BJ (cell line): ENCODE measurements around the gene MFN1. TPM values are rescaled to one million over a fixed set of nuclear protein-coding genes. Genes with fewer than 3 reads are reported as not detected.
A peak's percentile ranks its signal among the peaks of the same experiment; 100 is the strongest.

ENCODE experiments used
- CTCF ChIA-PET: fragments of 350-600 bp; formaldehyde crosslinking; extraction: SDS; loops from one replicate; lab custom pipeline; 2021; ENCODE audit warnings: antibody characterized with exemption, inconsistent platforms; lab: Yijun Ruan, JAX
- POLR2A ChIA-PET: fragments of 300-600 bp; sonication (Branson Sonifier 250); formaldehyde crosslinking; extraction: SDS; loops from one replicate; lab custom pipeline; 2021; ENCODE audit warnings: antibody characterized with exemption; lab: Charles Lee
- DNase-seq: peaks from one replicate; pipeline ENCODE4 v3.0.0-alpha.2; 2011; ENCODE audit warnings: low read depth
- H3K27me3 ChIP-seq: 2 replicates; pipeline ENCODE4 v1.6.0; 2011; ENCODE audit warnings: low read length; ENCODE audit not compliant: control insufficient read depth, insufficient read depth
- H3K36me3 ChIP-seq: 2 replicates; pipeline ENCODE4 v1.5.1; 2011; ENCODE audit warnings: low read length; ENCODE audit not compliant: control insufficient read depth, insufficient read depth
- H3K4me3 ChIP-seq: 2 replicates; pipeline ENCODE4 v1.5.1; 2011; ENCODE audit warnings: low read depth, mild to moderate bottlenecking, control low read depth, low read length
- polyA plus RNA-seq: library from polyadenylated mRNA; depleted of rRNA; stranded (reverse); fragments of >200 nt; gene quantifications from 2 replicates; pipeline ENCODE4 v1.2.3, GENCODE V29; 2011
- TF ChIP-seq, protein P1 (sequence below): IDR thresholded peaks from 2 replicates; pipeline ENCODE4 v1.5.1; 2011; ENCODE audit warnings: low read depth, mild to moderate bottlenecking, control low read depth, inconsistent platforms, low read length, moderate library complexity; ENCODE audit not compliant: insufficient read depth

Gene MFN1
- polyA plus RNA-seq, 1 experiment, result 13.4 TPM

DNA sequence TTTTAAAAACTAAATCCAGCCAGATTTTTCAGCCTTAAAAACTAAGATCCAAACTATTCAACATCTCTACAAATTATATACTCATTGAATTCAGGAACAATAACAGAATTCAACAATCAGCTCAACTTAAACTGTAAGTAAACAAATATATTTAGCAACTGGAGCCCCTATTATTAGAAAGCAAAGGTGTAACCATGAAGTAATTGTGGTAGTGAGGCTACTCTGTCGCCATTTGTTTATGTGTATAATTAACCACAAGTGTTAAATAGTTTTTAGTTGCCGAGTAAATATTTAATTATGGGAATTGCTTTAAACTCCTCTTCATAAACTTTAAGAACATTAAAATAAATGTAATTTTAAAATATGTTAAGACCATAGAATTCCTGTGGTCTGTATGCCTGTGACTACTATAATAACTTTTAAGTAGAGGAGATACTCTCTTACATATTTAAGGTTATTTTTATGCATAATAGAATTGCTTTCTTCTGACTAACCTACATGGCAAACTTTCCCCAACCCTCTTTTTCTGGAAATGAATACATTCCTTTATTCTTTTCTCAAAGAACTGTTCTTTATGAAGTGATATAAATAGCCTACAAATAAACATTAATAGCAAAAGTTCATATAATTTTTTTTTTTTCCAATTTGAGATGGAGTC, 51.2 kb downstream of the MFN1 start:
- TF ChIP-seq, protein P1, sequence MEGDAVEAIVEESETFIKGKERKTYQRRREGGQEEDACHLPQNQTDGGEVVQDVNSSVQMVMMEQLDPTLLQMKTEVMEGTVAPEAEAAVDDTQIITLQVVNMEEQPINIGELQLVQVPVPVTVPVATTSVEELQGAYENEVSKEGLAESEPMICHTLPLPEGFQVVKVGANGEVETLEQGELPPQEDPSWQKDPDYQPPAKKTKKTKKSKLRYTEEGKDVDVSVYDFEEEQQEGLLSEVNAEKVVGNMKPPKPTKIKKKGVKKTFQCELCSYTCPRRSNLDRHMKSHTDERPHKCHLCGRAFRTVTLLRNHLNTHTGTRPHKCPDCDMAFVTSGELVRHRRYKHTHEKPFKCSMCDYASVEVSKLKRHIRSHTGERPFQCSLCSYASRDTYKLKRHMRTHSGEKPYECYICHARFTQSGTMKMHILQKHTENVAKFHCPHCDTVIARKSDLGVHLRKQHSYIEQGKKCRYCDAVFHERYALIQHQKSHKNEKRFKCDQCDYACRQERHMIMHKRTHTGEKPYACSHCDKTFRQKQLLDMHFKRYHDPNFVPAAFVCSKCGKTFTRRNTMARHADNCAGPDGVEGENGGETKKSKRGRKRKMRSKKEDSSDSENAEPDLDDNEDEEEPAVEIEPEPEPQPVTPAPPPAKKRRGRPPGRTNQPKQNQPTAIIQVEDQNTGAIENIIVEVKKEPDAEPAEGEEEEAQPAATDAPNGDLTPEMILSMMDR, result no peak
- CTCF ChIA-PET, result no interaction called here
- no peak overlapping the region for H3K4me3 ChIP-seq
- peaks cover 9% of the 10 kb centered on the region for H3K36me3 ChIP-seq
- POLR2A ChIA-PET, result no interaction called here
- H3K27me3 ChIP-seq, result no peaks in the 10 kb centered on the region
- peak; percentile 23 for DNase-seq

DNA sequence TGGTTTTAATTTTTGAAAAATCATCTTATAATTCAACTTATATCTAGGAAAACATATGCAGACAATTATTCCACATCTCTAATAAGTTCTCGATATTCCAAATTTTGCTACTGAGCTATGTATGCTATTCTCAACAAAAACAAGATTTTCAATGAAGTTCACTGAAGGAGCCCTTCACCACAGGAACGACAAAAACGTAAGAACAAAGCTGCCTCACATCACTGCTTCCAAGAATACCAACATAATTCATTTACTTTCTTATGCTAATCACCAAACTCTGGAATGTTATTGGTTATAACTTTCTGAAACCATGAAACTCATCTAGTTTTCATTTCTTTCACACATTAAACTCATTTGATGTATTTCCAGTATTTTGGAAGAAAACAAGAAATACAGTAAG, 54.1 kb downstream of the MFN1 start:
- DNase-seq, result no peak

DNA sequence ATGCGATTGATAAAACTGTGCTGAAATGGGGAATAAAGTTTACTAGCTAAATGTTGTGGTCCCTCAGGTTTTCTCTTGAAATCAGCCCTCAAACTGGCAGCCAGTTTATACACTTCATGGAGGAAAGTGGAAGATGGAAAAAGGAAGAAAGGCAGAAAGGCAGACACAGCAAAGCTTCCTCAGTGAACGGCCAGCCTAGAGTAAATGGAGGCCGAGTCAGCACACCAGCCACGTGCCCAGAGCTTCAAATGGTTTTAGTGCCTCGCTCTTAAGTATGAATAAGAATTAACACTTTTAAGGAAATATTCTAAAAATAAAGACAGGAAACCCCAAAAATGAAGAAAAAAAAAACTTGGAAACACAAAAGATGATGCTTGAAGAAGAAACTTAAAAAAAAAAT, 55.5 kb downstream of the MFN1 start:
- no peak for DNase-seq
- Histone ChIP-seq H3K4me3 (no peak overlapping the region), H3K27me3 (no peaks in the 10 kb centered on the region), H3K36me3 (peaks cover 6% of the 10 kb centered on the region)
- TF ChIP-seq, protein P1, result no peak
- CTCF ChIA-PET, result no interaction called here
- POLR2A ChIA-PET, result interaction anchor here (0.6 kb wide), 1 partner anchor 11 kb away, joined by 4 read pairs; no protein-coding TSS in a partner anchor

More for the DNA sequence above, 54.1 kb downstream of the MFN1 start:
- POLR2A ChIA-PET, result no interaction called here
- CTCF ChIA-PET, result interaction anchor here (1.1 kb wide), 1 partner anchor 156 kb away, joined by 3 read pairs; no protein-coding TSS in a partner anchor
- Histone ChIP-seq H3K36me3 (peaks cover 6% of the 10 kb centered on the region), H3K27me3 (no peaks in the 10 kb centered on the region), H3K4me3 (no peak overlapping the region)
- TF ChIP-seq, protein P1, result no peak

DNA sequence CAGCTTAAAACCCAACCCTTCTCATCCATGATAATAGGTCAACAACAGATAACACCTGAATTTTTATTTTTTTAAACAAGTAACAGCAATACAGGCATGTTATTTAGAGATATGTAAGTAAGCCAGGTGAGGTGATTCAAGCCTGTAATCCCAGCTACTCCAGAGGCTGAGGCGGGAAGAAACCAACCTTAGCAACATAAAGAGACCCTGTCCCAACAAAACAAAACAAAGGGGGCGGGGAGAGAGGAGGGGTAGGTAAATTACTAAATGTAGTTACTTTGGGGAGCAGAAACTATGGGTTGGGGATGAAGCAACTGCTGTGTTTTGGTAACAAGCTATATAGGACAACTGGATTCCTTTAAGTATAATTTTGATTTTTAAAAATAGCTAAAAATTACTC, 56.8 kb downstream of the MFN1 start:
- Histone ChIP-seq H3K27me3 (no peaks in the 10 kb centered on the region), H3K36me3 (peaks cover 6% of the 10 kb centered on the region), H3K4me3 (no peak overlapping the region)
- ChIA-PET POLR2A (no interaction called here), CTCF (no interaction called here)
- TF ChIP-seq, protein P1, result no peak
- DNase-seq, result no peak

DNA sequence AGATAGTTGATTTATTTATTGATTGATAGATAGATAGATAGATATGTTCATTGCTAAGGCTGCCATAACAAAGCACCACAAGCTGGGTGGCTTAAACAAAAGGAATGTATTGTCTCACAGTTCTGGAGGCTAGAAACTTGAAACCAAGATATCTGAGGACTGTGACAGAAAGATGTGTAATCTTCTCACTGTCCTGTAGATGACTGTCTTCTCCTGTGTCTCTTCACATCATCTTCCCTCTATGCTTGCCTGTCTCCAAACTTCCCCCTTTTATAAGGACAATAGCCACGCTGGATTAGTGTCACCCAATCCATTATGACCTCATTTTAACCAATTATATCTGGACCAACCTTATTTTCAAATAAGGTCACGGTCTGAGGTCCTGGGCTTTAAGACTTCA, 62.8 kb downstream of the MFN1 start:
- ChIA-PET CTCF (no interaction called here), POLR2A (no interaction called here)
- Histone ChIP-seq H3K27me3 (no peaks in the 10 kb centered on the region), H3K4me3 (no peak overlapping the region), H3K36me3 (peaks cover 1% of the 10 kb centered on the region; the same call in 1 of the 2 replicates)
- no peak for DNase-seq
- TF ChIP-seq, protein P1, result no peak
